Suprapubic skin (tissue), 4 donors: Measurements from ENCODE around the gene TBC1D24. TPM values are rescaled to one million over a fixed set of nuclear protein-coding genes. Genes with fewer than 3 reads are reported as not detected.

Source experiments
- DNase-seq, 2 donors: peaks; one replicate each; pipeline ENCODE4 v3.0.0-alpha.2; 2019; ENCODE audit warnings: low spot score in 2 of 2
- H3K27ac ChIP-seq: fragments of 200-600 bp; sonication (generic); one replicate; pipeline ENCODE4 v1.5.1; 2019
- H3K27me3 ChIP-seq: fragments of 200-600 bp; sonication (generic); one replicate; pipeline ENCODE4 v1.5.1; 2019
- H3K36me3 ChIP-seq: fragments of 200-600 bp; sonication (generic); one replicate; pipeline ENCODE4 v1.5.1; 2019
- H3K4me1 ChIP-seq: fragments of 200-600 bp; sonication (generic); one replicate; pipeline ENCODE4 v1.5.1; 2019
- H3K4me3 ChIP-seq: fragments of 200-600 bp; sonication (generic); one replicate; pipeline ENCODE4 v1.5.1; 2019; ENCODE audit warnings: mild to moderate bottlenecking
- H3K9me3 ChIP-seq: fragments of 200-600 bp; sonication (generic); one replicate; pipeline ENCODE4 v1.5.1; 2019
- CTCF ChIP-seq, 2 donors: fragments of 200-600 bp in 1 of 2; fragments of 450-650 bp in 1 of 2; sonication (generic) in 1 of 2; IDR thresholded peaks; one replicate each; pipeline ENCODE4 v1.5.1; 2016 to 2019; ENCODE audit warnings: antibody characterized with exemption in 2 of 2, mild to moderate bottlenecking in 1 of 2, moderate library complexity in 1 of 2
- EP300 ChIP-seq: sonication (generic); formaldehyde crosslinking; IDR thresholded peaks from one replicate; pipeline ENCODE4 v1.6.1; 2017; ENCODE audit warnings: antibody characterized with exemption
- POLR2A ChIP-seq, 2 donors: fragments of 450-650 bp; IDR thresholded peaks; one replicate each; pipeline ENCODE4 v1.6.1; 2017; ENCODE audit warnings: antibody characterized with exemption in 2 of 2, mild to moderate bottlenecking in 2 of 2, moderate library complexity in 2 of 2
- POLR2AphosphoS5 ChIP-seq, 3 donors: sonication (generic); formaldehyde crosslinking; IDR thresholded peaks; one replicate each; pipeline ENCODE4 v1.6.1; 2017; ENCODE audit warnings: antibody characterized with exemption in 3 of 3
- WGBS: methylation state at CpG from one replicate; pipeline ENCODE4 v1.1.5; 2018; 5-methylcytosine and 5-hydroxymethylcytosine counted together
- total RNA-seq, 4 donors: library from RNA; depleted of rRNA; stranded (reverse); fragments of >200 nt; gene quantifications; one replicate each; pipeline ENCODE4 v1.1.0, GENCODE V29; 2016

TBC1D24 gene
- total RNA-seq, 4 donors from 2014 or later: 10.8 to 23.6 (median 16.5) TPM

- Histone ChIP-seq H3K27ac (no peak overlapping the region), H3K4me1 (peaks cover 47% of the 10 kb centered on the region), H3K4me3 (no peak overlapping the region), H3K36me3 (no peaks in the 10 kb centered on the region), H3K27me3 (peaks cover 2% of the 10 kb centered on the region), H3K9me3 (no peaks in the 10 kb centered on the region)
- no peak for DNase-seq
- TF ChIP-seq EP300: no peak
- TF ChIP-seq POLR2AphosphoS5 (IDR thresholded peaks at IDR 0.05): no peak
- no peak for TF ChIP-seq CTCF (IDR thresholded peaks at IDR 0.05)
- TF ChIP-seq POLR2A (IDR thresholded peaks at IDR 0.05): no peak
- 49% methylated on average over 5 of the region's 12 CpGs for WGBS
Observed at GRCh38 chr16:2480948-2481347, 6.0 kb downstream of the TBC1D24 start.

- DNase-seq: no peak
- no peaks in the 10 kb centered on the region for H3K9me3 ChIP-seq
- TF ChIP-seq CTCF (IDR thresholded peaks at IDR 0.05) (no peak), EP300 (no peak), POLR2A (IDR thresholded peaks at IDR 0.05) (no peak), POLR2AphosphoS5 (IDR thresholded peaks at IDR 0.05) (no peak)
- no peak overlapping the region for H3K4me3 ChIP-seq
- H3K27me3 ChIP-seq: no peaks in the 10 kb centered on the region
- no peaks in the 10 kb centered on the region for H3K36me3 ChIP-seq
- no peak overlapping the region for H3K27ac ChIP-seq
- 70% methylated on average over 6 of the region's 7 CpGs for WGBS
- H3K4me1 ChIP-seq: peaks cover 50% of the 10 kb centered on the region
Observed at GRCh38 chr16:2481676-2482075, 6.7 kb downstream of the TBC1D24 start.

GRCh38 chr16:2482249-2482648 is 7.3 kb downstream of the TBC1D24 start:
- H3K4me3 ChIP-seq: no peak overlapping the region
- no peak for DNase-seq
- 70% methylated on average over 13 of the region's 13 CpGs for WGBS
- no peak for TF ChIP-seq POLR2A (IDR thresholded peaks at IDR 0.05)
- no peak for TF ChIP-seq CTCF (IDR thresholded peaks at IDR 0.05)
- H3K27me3 ChIP-seq: no peaks in the 10 kb centered on the region
- H3K9me3 ChIP-seq: no peaks in the 10 kb centered on the region
- H3K36me3 ChIP-seq: no peaks in the 10 kb centered on the region
- H3K27ac ChIP-seq: peak overlapping the region; percentile 67
- H3K4me1 ChIP-seq: peaks cover 55% of the 10 kb centered on the region

- TF ChIP-seq CTCF (IDR thresholded peaks at IDR 0.05) (no peak), POLR2AphosphoS5 (IDR thresholded peaks at IDR 0.05) (no peak), POLR2A (IDR thresholded peaks at IDR 0.05) (no peak), EP300 (no peak)
- no peak for DNase-seq
- H3K9me3 ChIP-seq: no peaks in the 10 kb centered on the region
- H3K27ac ChIP-seq: peak overlapping the region; percentile 67
- H3K4me1 ChIP-seq: peaks cover 62% of the 10 kb centered on the region
- 31% methylated on average over 32 of the region's 32 CpGs for WGBS
- no peaks in the 10 kb centered on the region for H3K27me3 ChIP-seq
- no peaks in the 10 kb centered on the region for H3K36me3 ChIP-seq
- peak overlapping the region; percentile 31 for H3K4me3 ChIP-seq
Observed at GRCh38 chr16:2482708-2483534, 8.0 kb downstream of the TBC1D24 start.

GRCh38 chr16:2483939-2484897 is 9.3 kb downstream of the TBC1D24 start:
- no peak overlapping the region for H3K27ac ChIP-seq
- no peaks in the 10 kb centered on the region for H3K36me3 ChIP-seq
- H3K4me1 ChIP-seq: peaks cover 61% of the 10 kb centered on the region
- 80% methylated on average over 12 of the region's 16 CpGs for WGBS
- no peak for DNase-seq
- no peak for TF ChIP-seq POLR2AphosphoS5 (IDR thresholded peaks at IDR 0.05)
- TF ChIP-seq CTCF (IDR thresholded peaks at IDR 0.05): no peak
- no peak for TF ChIP-seq POLR2A (IDR thresholded peaks at IDR 0.05)
- TF ChIP-seq EP300: no peak
- H3K9me3 ChIP-seq: no peaks in the 10 kb centered on the region
- no peaks in the 10 kb centered on the region for H3K27me3 ChIP-seq
- no peak overlapping the region for H3K4me3 ChIP-seq
